Progenitor cell of endocrine pancreas (in vitro differentiated cells): ENCODE data around the gene ETV2. TPM values are rescaled to one million over a fixed set of nuclear protein-coding genes. Genes with fewer than 3 reads are reported as not detected.

Experiments
- DNase-seq: peaks from one replicate; pipeline ENCODE4 v3.0.0; 2021; ENCODE audit warnings: low spot score; ENCODE audit not compliant: unreplicated experiment
- H3K27ac Mint-ChIP-seq: 2 replicates; pipeline ENCODE4 v1.8.0; 2021; ENCODE audit warnings: mild to moderate bottlenecking, moderate library complexity, mixed read lengths
- H3K27me3 Mint-ChIP-seq: 2 replicates; pipeline ENCODE4 v1.8.0; 2021; ENCODE audit warnings: mixed read lengths
- H3K36me3 Mint-ChIP-seq: 2 replicates; pipeline ENCODE4 v1.8.0; 2022; ENCODE audit warnings: mixed read lengths; ENCODE audit not compliant: insufficient read depth
- H3K4me1 Mint-ChIP-seq: 2 replicates; pipeline ENCODE4 v1.8.0; 2021; ENCODE audit warnings: low read depth, mixed read lengths
- H3K4me3 Mint-ChIP-seq: 2 replicates; pipeline ENCODE4 v1.8.0; 2021; ENCODE audit warnings: low read depth, mild to moderate bottlenecking, moderate library complexity, mixed read lengths
- H3K9me3 Mint-ChIP-seq: 2 replicates; pipeline ENCODE4 v1.8.0; 2021; ENCODE audit warnings: low read depth, mixed read lengths
- total RNA-seq: library from RNA; stranded (reverse); gene quantifications from 2 replicates; pipeline ENCODE4 v1.2.1, GENCODE V29; 2021
- TF ChIP-seq, protein P1 (sequence below): fragments of 200-600 bp; sonication (generic); IDR thresholded peaks from one replicate; pipeline ENCODE4 v1.5.0; 2021; ENCODE audit warnings: antibody characterized with exemption, mild to moderate bottlenecking; ENCODE audit not compliant: unreplicated experiment

ETV2 gene
- total RNA-seq, 1 donor from 2014 or later: 1.0 TPM

- Mint-ChIP-seq H3K9me3 (no peaks in the 10 kb centered on the region), H3K27ac (no peak overlapping the region), H3K27me3 (no peaks in the 10 kb centered on the region), H3K4me1 (no peaks in the 10 kb centered on the region), H3K36me3 (peaks cover 38% of the 10 kb centered on the region), H3K4me3 (no peak overlapping the region)
- TF ChIP-seq, protein P1, sequence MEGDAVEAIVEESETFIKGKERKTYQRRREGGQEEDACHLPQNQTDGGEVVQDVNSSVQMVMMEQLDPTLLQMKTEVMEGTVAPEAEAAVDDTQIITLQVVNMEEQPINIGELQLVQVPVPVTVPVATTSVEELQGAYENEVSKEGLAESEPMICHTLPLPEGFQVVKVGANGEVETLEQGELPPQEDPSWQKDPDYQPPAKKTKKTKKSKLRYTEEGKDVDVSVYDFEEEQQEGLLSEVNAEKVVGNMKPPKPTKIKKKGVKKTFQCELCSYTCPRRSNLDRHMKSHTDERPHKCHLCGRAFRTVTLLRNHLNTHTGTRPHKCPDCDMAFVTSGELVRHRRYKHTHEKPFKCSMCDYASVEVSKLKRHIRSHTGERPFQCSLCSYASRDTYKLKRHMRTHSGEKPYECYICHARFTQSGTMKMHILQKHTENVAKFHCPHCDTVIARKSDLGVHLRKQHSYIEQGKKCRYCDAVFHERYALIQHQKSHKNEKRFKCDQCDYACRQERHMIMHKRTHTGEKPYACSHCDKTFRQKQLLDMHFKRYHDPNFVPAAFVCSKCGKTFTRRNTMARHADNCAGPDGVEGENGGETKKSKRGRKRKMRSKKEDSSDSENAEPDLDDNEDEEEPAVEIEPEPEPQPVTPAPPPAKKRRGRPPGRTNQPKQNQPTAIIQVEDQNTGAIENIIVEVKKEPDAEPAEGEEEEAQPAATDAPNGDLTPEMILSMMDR: no peak
- no peak for DNase-seq
These were observed 16.6 kb downstream of the ETV2 start for GRCh38 chr19:35657904-35658700.

DNA sequence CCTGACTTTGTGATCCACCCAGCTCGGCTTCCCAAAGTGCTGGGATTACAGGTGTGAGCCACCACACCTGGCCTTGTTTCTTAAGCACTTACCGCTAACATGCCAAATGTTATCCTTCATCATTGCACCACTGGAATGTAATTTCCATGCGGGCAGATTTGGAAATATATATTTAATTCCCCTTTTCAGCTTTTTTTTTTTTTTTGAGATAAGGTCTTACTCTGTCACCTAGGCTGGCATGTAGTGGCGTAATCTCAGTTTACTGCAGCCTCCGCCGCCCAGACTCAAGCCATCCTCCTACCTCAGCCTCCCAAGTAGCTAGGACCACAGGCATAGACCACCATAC lies 20.4 kb downstream of the ETV2 start:
- no peaks in the 10 kb centered on the region for H3K27me3 Mint-ChIP-seq

DNA sequence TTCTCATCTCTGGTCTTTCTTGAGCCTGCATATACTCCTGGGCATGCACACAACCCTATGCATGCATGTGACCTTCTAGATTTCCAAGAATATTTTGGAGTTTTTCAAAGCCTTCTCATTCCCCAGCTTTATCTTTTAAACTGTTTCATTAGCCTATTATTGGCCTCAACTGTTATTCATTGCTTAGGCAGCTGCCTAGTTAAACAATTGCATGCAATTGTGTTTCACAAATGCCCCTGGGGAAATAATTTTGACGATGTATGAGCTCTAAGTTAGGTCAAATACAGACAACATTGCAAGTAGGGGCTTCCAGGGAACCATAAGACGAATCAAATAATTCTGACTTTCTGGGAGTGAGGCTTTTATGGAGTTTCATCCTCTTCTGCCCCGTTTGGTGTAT lies 22.4 kb downstream of the ETV2 start:
- no peak for DNase-seq
- H3K9me3 Mint-ChIP-seq: no peaks in the 10 kb centered on the region
- peaks cover 4% of the 10 kb centered on the region for H3K27me3 Mint-ChIP-seq
- peaks cover 15% of the 10 kb centered on the region for H3K36me3 Mint-ChIP-seq
- no peak overlapping the region for H3K27ac Mint-ChIP-seq
- peaks cover 3% of the 10 kb centered on the region for H3K4me1 Mint-ChIP-seq
- TF ChIP-seq, protein P1: no peak
- no peak overlapping the region for H3K4me3 Mint-ChIP-seq

More for the DNA sequence above, 20.4 kb downstream of the ETV2 start:
- Mint-ChIP-seq H3K4me1 (peaks cover 3% of the 10 kb centered on the region), H3K4me3 (no peak overlapping the region), H3K27ac (no peak overlapping the region), H3K9me3 (no peaks in the 10 kb centered on the region), H3K36me3 (peaks cover 28% of the 10 kb centered on the region)
- no peak for DNase-seq
- TF ChIP-seq, protein P1: no peak

- DNase-seq: no peak
- Mint-ChIP-seq H3K9me3 (no peaks in the 10 kb centered on the region), H3K27ac (no peak overlapping the region), H3K4me1 (peaks cover 3% of the 10 kb centered on the region), H3K27me3 (peaks cover 16% of the 10 kb centered on the region), H3K4me3 (no peak overlapping the region), H3K36me3 (peaks cover 13% of the 10 kb centered on the region)
- TF ChIP-seq, protein P1: no peak
These were observed 23.6 kb downstream of the ETV2 start for GRCh38 chr19:35665157-35665556.

DNA sequence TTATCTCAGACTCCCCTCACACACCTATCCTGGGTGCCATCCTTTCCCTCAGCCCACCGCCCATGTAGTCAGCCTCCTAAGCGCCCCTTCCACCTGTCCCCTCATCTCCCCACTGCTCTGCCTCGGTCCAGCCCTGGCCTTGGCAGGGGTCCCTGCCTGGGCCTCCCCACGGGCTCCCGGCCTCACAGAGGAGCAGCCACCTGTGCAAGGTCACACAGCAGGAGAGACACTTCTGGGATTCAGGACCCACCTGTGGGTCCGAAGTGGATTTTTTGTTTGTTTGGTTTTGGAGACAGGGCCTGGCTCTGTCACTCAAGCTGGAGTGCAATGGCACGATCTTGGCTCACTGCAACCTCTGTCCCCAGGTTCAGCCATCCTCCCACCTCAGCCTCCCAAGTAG lies 24.1 kb downstream of the ETV2 start:
- DNase-seq: no peak

More for the DNA sequence above, 24.1 kb downstream of the ETV2 start:
- H3K4me1 Mint-ChIP-seq: peaks cover 3% of the 10 kb centered on the region
- TF ChIP-seq, protein P1: no peak
- H3K9me3 Mint-ChIP-seq: no peaks in the 10 kb centered on the region
- H3K36me3 Mint-ChIP-seq: peaks cover 13% of the 10 kb centered on the region
- H3K4me3 Mint-ChIP-seq: no peak overlapping the region
- peaks cover 16% of the 10 kb centered on the region for H3K27me3 Mint-ChIP-seq
- no peak overlapping the region for H3K27ac Mint-ChIP-seq
